SK-N-SH treated with all-trans-retinoic acid at 6 μM for 48 hours (cell line): ENCODE results near the gene NHLRC3.
A peak's percentile ranks its signal among the peaks of the same experiment; 100 is the strongest.

ENCODE experiments used
- ATAC-seq: fragments of 200-7000 bp; cut with Tn5 transposase; 3 replicates; pipeline ENCODE4 v1.9.1; 2020; ENCODE audit warnings: mild to moderate bottlenecking, moderate library complexity
- ARNTL ChIP-seq: fragments of 450-650 bp; formaldehyde crosslinking; IDR thresholded peaks from 2 replicates; pipeline ENCODE4 v1.5.0; 2020; ENCODE audit warnings: low read depth, mild to moderate bottlenecking, moderate library complexity, borderline replicate concordance
- BACH2 ChIP-seq: fragments of 250-450 bp; sonication (Bioruptor Pico); IDR thresholded peaks from 2 replicates; pipeline ENCODE4 v1.9.0; 2021; ENCODE audit warnings: mild to moderate bottlenecking, borderline replicate concordance
- CSRNP3 ChIP-seq: fragments of 250-450 bp; sonication (Bioruptor Pico); IDR thresholded peaks from 2 replicates; pipeline ENCODE4 v1.5.1; 2021; ENCODE audit warnings: mild to moderate bottlenecking, moderate library complexity
- ESRRG ChIP-seq: fragments of 250-450 bp; sonication (Bioruptor Pico); IDR thresholded peaks from 2 replicates; pipeline ENCODE4 v1.6.1; 2021; ENCODE audit warnings: mild to moderate bottlenecking
- GLIS3 ChIP-seq: fragments of 250-450 bp; sonication (Bioruptor Pico); IDR thresholded peaks from 2 replicates; pipeline ENCODE4 v1.5.0; 2020; ENCODE audit warnings: mild to moderate bottlenecking, moderate library complexity
- ISL1 ChIP-seq: fragments of 250-450 bp; sonication (Bioruptor Pico); IDR thresholded peaks from 2 replicates; pipeline ENCODE4 v2.1.2; 2022; ENCODE audit warnings: mild to moderate bottlenecking, moderate library complexity
- OSR1 ChIP-seq: fragments of 250-450 bp; sonication (Bioruptor Pico); IDR thresholded peaks from 2 replicates; pipeline ENCODE4 v1.8.0; 2022; ENCODE audit warnings: moderate library complexity, mild to moderate bottlenecking, inconsistent platforms
- POU6F1 ChIP-seq: fragments of 250-450 bp; sonication (Bioruptor Pico); IDR thresholded peaks from 2 replicates; pipeline ENCODE4 v1.8.0; 2021; ENCODE audit warnings: low read depth, mild to moderate bottlenecking, moderate library complexity, borderline replicate concordance
- PPARA ChIP-seq: fragments of 250-450 bp; sonication (Bioruptor Pico); IDR thresholded peaks from 2 replicates; pipeline ENCODE4 v1.5.0; 2020; ENCODE audit warnings: mild to moderate bottlenecking, borderline replicate concordance
- RARB ChIP-seq: fragments of 250-450 bp; sonication (Bioruptor Pico); IDR thresholded peaks from 2 replicates; pipeline ENCODE4 v1.8.0; 2021; ENCODE audit warnings: mild to moderate bottlenecking, moderate library complexity
- SNAI2 ChIP-seq: fragments of 250-450 bp; sonication (Bioruptor Pico); IDR thresholded peaks from 2 replicates; pipeline ENCODE4 v1.5.0; 2020; ENCODE audit warnings: mild to moderate bottlenecking, moderate library complexity
- TCF4 ChIP-seq: fragments of 250-450 bp; sonication (Bioruptor Pico); IDR thresholded peaks from 2 replicates; pipeline ENCODE4 v1.8.0; 2021; ENCODE audit warnings: mild to moderate bottlenecking, moderate library complexity, borderline replicate concordance
- TOX ChIP-seq: fragments of 250-450 bp; sonication (Bioruptor Pico); IDR thresholded peaks from 2 replicates; pipeline ENCODE4 v1.8.0; 2021; ENCODE audit warnings: mild to moderate bottlenecking, moderate library complexity, borderline replicate concordance
- ZC3H10 ChIP-seq: fragments of 250-450 bp; sonication (Bioruptor Pico); IDR thresholded peaks from 2 replicates; pipeline ENCODE4 v1.5.1; 2021; ENCODE audit warnings: mild to moderate bottlenecking, moderate library complexity
- ZFP3 ChIP-seq: fragments of 250-450 bp; sonication (Bioruptor Pico); IDR thresholded peaks from 2 replicates; pipeline ENCODE4 v1.5.0; 2020; ENCODE audit warnings: mild to moderate bottlenecking, moderate library complexity
- ZFP30 ChIP-seq: fragments of 450-650 bp; formaldehyde crosslinking; IDR thresholded peaks from 2 replicates; pipeline ENCODE4 v1.5.0; 2022; ENCODE audit warnings: mild to moderate bottlenecking, moderate library complexity
- ZNF565 ChIP-seq: fragments of 450-650 bp; formaldehyde crosslinking; conservative IDR thresholded peaks from 2 replicates; pipeline ENCODE4 v1.5.0; 2020; ENCODE audit warnings: low read depth, mild to moderate bottlenecking, moderate library complexity
- ZNF70 ChIP-seq: fragments of 450-650 bp; formaldehyde crosslinking; IDR thresholded peaks from 2 replicates; pipeline ENCODE4 v1.5.0; 2020; ENCODE audit warnings: mild to moderate bottlenecking, moderate library complexity
- TF ChIP-seq, protein P1 (sequence below): fragments of 250-450 bp; sonication (Bioruptor Pico); IDR thresholded peaks from 2 replicates; pipeline ENCODE4 v1.5.0; 2020; ENCODE audit warnings: mild to moderate bottlenecking, moderate library complexity
- TF ChIP-seq, protein P2 (sequence below): fragments of 250-450 bp; sonication (Bioruptor Pico); IDR thresholded peaks from 2 replicates; pipeline ENCODE4 v1.5.1; 2020; ENCODE audit warnings: low read depth, mild to moderate bottlenecking, moderate library complexity

The NHLRC3 gene

DNA sequence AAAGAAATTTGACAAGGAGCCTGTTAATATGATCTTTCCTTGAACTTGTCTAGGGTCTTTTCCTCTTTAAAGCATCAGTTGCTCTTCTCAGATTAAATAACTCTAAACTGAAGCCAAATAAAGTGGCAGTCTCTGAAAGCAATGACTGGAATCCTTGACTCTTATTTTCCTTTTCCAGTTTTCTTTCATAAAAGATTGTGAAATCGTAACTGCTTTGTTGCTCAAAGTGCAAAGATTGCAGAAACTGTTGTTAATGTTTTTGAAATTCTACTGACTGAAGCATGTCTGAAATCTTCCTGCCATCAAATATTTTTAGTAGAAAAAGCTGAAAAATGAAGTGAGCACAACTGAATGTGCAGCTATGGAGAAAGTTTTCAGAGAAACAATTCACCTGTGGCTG lies 1.9 kb downstream of the NHLRC3 start:
- TF ChIP-seq GLIS3 (no peak), ZNF70 (CRISPR knock-in tag) (no peak), ZFP3 (CRISPR knock-in tag) (no peak), SNAI2 (no peak), TOX (CRISPR knock-in tag) (no peak), POU6F1 (CRISPR knock-in tag) (no peak), ZC3H10 (CRISPR knock-in tag) (no peak), ISL1 (CRISPR knock-in tag) (no peak), ESRRG (CRISPR knock-in tag) (no peak), ARNTL (no peak), ZNF565 (CRISPR knock-in tag) (no peak), CSRNP3 (no peak), PPARA (CRISPR knock-in tag) (no peak), ZFP30 (no peak), BACH2 (CRISPR knock-in tag) (no peak), OSR1 (CRISPR knock-in tag) (no peak), TCF4 (CRISPR knock-in tag) (no peak)
- TF ChIP-seq, protein P1, sequence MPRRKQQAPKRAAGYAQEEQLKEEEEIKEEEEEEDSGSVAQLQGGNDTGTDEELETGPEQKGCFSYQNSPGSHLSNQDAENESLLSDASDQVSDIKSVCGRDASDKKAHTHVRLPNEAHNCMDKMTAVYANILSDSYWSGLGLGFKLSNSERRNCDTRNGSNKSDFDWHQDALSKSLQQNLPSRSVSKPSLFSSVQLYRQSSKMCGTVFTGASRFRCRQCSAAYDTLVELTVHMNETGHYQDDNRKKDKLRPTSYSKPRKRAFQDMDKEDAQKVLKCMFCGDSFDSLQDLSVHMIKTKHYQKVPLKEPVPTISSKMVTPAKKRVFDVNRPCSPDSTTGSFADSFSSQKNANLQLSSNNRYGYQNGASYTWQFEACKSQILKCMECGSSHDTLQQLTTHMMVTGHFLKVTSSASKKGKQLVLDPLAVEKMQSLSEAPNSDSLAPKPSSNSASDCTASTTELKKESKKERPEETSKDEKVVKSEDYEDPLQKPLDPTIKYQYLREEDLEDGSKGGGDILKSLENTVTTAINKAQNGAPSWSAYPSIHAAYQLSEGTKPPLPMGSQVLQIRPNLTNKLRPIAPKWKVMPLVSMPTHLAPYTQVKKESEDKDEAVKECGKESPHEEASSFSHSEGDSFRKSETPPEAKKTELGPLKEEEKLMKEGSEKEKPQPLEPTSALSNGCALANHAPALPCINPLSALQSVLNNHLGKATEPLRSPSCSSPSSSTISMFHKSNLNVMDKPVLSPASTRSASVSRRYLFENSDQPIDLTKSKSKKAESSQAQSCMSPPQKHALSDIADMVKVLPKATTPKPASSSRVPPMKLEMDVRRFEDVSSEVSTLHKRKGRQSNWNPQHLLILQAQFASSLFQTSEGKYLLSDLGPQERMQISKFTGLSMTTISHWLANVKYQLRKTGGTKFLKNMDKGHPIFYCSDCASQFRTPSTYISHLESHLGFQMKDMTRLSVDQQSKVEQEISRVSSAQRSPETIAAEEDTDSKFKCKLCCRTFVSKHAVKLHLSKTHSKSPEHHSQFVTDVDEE = no peak
- TF ChIP-seq, protein P2, sequence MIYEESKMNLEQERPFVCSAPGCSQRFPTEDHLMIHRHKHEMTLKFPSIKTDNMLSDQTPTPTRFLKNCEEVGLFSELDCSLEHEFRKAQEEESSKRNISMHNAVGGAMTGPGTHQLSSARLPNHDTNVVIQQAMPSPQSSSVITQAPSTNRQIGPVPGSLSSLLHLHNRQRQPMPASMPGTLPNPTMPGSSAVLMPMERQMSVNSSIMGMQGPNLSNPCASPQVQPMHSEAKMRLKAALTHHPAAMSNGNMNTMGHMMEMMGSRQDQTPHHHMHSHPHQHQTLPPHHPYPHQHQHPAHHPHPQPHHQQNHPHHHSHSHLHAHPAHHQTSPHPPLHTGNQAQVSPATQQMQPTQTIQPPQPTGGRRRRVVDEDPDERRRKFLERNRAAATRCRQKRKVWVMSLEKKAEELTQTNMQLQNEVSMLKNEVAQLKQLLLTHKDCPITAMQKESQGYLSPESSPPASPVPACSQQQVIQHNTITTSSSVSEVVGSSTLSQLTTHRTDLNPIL (CRISPR knock-in tag) = no peak
- no peak for ATAC-seq

- no peak for ATAC-seq
- TF ChIP-seq ZFP30 (no peak), ZNF70 (CRISPR knock-in tag) (no peak), RARB (CRISPR knock-in tag) (no peak), ISL1 (CRISPR knock-in tag) (no peak), ESRRG (CRISPR knock-in tag) (no peak), POU6F1 (CRISPR knock-in tag) (no peak), SNAI2 (no peak), OSR1 (CRISPR knock-in tag) (no peak)
These were observed 6.3 kb downstream of the NHLRC3 start for GRCh38 chr13:39044536-39044935.

- TF ChIP-seq ARNTL (no peak), ZFP3 (CRISPR knock-in tag) (no peak), CSRNP3 (no peak), ISL1 (CRISPR knock-in tag) (no peak), PPARA (CRISPR knock-in tag) (no peak), RARB (CRISPR knock-in tag) (no peak), GLIS3 (no peak), ZNF565 (CRISPR knock-in tag) (no peak), ZFP30 (no peak), ZNF70 (CRISPR knock-in tag) (no peak)
- TF ChIP-seq, protein P1 = no peak
- TF ChIP-seq, all 23 proteins: peak for 0
- peak; percentile 74 for ATAC-seq
These were observed 9.3 kb downstream of the NHLRC3 start for GRCh38 chr13:39047560-39047959.
